Neural progenitor cell (in vitro differentiated cells): ENCODE results near the gene DNAJC8.

Source experiments
- EZH2phosphoT487 ChIP-seq: fragments of 200-600 bp; sonication (generic); IDR thresholded peaks from 2 replicates; pipeline ENCODE4 v1.6.1; 2017; ENCODE audit warnings: antibody characterized with exemption
- TF ChIP-seq, protein P1 (sequence below): fragments of 200-600 bp; sonication (generic); IDR thresholded peaks from 2 replicates; pipeline ENCODE4 v1.5.1; 2017; ENCODE audit warnings: antibody characterized with exemption, mild to moderate bottlenecking

DNA sequence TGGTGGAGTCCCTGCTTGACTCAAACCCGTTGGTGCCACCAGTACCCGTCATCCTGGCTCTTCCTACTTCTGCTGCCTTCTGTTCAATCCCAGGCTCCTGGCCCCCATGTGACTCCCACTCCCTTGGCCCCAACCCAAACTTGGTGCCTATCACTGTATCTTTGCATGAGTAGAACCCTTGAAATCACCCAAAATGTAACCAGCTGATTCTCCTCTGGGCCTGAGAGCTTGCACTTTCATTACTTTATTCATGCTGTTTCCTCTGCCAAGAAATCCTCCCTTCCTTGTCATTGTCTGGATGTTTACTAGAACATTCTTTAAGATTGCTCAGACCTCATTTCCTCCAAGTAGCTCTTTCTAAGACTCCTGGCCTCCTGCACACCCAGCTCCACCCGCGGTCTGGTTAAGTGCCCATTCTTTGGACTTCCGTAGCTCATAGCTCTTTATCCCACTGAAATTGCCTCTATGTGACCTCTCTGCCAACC, 72.0 kb downstream of the DNAJC8 start:
- no peak for TF ChIP-seq EZH2phosphoT487
- TF ChIP-seq, protein P1, sequence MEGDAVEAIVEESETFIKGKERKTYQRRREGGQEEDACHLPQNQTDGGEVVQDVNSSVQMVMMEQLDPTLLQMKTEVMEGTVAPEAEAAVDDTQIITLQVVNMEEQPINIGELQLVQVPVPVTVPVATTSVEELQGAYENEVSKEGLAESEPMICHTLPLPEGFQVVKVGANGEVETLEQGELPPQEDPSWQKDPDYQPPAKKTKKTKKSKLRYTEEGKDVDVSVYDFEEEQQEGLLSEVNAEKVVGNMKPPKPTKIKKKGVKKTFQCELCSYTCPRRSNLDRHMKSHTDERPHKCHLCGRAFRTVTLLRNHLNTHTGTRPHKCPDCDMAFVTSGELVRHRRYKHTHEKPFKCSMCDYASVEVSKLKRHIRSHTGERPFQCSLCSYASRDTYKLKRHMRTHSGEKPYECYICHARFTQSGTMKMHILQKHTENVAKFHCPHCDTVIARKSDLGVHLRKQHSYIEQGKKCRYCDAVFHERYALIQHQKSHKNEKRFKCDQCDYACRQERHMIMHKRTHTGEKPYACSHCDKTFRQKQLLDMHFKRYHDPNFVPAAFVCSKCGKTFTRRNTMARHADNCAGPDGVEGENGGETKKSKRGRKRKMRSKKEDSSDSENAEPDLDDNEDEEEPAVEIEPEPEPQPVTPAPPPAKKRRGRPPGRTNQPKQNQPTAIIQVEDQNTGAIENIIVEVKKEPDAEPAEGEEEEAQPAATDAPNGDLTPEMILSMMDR: no peak
